ENCODE results near the gene SLC3A2. TPM values are rescaled to one million over a fixed set of nuclear protein-coding genes. Genes with fewer than 3 reads are reported as not detected.

The SLC3A2 gene
- total RNA-seq, 6 donors from 2014 or later, result 120 to 236 (median 179) TPM

DNA sequence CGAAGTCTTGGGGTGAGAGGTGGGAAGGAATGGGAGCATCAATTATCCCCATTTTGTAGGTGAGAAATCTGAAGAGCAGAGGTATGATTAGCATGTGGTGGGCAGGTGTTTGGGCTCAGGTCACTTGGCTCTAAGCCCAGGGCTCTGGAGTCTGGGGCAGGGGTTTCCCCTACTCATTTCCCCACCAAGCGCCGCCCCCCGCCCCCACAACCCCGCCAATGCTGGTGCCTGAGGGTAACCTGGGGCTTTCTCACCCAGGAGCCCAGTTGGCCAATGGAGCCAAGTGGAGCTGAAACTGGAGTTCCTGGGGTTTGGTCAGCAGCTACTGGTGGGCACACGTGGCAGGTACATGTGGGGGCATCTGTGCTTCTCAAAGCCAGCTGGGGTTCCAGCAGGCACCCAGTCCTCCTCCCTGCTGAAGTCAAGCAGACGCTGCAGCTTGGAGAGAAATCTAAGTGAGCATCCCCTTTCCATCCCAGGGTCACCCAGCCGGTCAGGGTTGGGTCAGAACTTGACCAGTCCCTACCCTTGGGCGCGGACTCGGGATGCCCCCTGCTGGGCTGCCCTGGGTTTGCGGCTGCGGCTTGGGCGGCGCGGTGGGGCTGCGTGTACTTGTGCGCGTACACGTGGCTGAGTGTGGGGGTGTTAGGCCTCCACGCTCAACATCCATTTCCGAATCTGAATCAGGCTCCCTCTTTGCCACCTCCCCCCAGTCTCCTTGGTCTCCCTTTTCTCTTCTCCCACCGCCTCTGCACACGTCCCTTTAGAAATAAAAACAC lies 42.1 kb downstream of the SLC3A2 start:
- DNase-seq (peak in 1 of 2 donors; percentile 87), ATAC-seq (ENCODE audit: low FRiP score in 2 of 2) (no peak)
- Histone ChIP-seq H3K4me1 (peaks cover 20 to 53% (median 37%) of the 10 kb centered on the region in 4 donors), H3K27ac (no peak overlapping the region), H3K27me3 (peaks cover 2 to 45% (median 24%) of the 10 kb centered on the region in 4 donors), H3K36me3 (no peaks in the 10 kb centered on the region), H3K4me3 (no peak overlapping the region), H3K9me3 (no peaks in the 10 kb centered on the region)
- 57 to 61% methylated on average over 15 to 24 of the region's 24 CpGs for WGBS, 2 donors
- no peak for TF ChIP-seq POLR2A (IDR thresholded peaks at IDR 0.05)
- TF ChIP-seq EP300 (IDR thresholded peaks at IDR 0.05), result no peak
- TF ChIP-seq, protein P1, sequence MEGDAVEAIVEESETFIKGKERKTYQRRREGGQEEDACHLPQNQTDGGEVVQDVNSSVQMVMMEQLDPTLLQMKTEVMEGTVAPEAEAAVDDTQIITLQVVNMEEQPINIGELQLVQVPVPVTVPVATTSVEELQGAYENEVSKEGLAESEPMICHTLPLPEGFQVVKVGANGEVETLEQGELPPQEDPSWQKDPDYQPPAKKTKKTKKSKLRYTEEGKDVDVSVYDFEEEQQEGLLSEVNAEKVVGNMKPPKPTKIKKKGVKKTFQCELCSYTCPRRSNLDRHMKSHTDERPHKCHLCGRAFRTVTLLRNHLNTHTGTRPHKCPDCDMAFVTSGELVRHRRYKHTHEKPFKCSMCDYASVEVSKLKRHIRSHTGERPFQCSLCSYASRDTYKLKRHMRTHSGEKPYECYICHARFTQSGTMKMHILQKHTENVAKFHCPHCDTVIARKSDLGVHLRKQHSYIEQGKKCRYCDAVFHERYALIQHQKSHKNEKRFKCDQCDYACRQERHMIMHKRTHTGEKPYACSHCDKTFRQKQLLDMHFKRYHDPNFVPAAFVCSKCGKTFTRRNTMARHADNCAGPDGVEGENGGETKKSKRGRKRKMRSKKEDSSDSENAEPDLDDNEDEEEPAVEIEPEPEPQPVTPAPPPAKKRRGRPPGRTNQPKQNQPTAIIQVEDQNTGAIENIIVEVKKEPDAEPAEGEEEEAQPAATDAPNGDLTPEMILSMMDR (IDR thresholded peaks at IDR 0.05), result peak in 2 of 6 experiments; percentile 21 to 23

DNA sequence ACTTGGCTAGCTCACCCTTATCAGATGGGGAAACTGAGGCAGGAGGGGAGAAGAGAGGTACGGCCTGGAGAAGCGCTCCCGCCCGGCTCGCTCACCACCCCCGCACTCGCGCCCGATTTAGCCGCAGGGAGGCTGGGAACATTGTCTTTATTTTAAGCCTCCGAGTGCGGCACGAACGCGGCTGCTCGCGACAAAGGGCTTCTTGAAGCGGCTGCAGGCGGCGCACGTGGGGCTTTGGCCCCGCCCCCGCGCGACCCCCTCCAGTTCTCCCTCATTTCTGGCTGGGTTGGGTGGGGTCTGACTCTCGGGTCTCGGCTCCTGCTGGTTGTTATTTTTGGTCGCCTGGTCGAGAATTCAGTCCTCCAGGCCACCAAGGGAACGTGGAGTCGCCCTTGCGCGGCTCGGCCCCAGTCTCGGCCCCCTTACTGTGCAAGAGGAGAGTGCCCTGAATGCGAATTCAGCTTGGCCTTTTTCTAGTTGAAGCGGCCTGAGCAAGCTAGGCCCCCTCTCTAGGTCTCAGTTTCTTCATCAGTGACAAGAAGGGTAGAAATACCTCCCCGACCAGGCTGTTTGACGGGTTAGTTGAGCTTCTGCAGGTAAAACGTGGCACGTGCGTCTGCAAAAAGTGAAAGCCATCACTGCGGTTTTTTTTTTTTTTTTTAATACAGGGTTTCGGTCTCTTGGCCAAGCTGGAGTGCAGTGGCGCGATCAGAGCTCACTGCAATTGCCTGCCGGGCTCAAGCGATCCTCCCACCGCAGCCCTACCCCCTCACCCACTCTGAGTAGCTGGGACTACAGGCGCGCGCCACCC lies 43.1 kb downstream of the SLC3A2 start:
- Histone ChIP-seq H3K27me3 (peaks cover 2 to 49% (median 26%) of the 10 kb centered on the region in 4 donors), H3K36me3 (no peaks in the 10 kb centered on the region)

DNA sequence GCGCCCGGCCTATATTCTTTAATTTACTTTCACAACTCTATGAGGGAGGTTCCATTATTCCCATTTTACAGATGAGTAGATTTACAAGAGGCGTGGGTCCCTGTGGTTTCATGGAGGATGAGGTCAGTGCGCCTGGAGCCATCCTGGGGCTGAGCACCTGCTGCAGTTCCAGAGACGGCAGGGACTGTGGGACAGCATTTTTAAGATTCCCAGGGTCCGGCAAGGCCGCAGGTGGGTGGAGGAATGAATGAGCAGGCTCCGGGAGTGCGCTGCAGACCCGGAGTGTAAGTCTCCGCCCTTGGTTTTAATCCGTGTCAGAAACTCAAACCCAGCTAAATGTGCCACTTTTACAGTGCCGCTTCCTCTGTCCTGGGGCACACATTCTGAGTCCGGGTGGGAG lies 44.6 kb downstream of the SLC3A2 start:
- DNase-seq (no peak), ATAC-seq (ENCODE audit: low FRiP score in 2 of 2) (no peak)
- 54 to 57% methylated on average over 5 to 14 of the region's 14 CpGs for WGBS, 2 donors
- H3K27ac ChIP-seq, result no peak overlapping the region
- peak overlapping the region in 1 of 4 donors; percentile 39 for H3K4me3 ChIP-seq
- no peaks in the 10 kb centered on the region for H3K9me3 ChIP-seq
- TF ChIP-seq, protein P1 (IDR thresholded peaks at IDR 0.05), result no peak
- TF ChIP-seq POLR2A (IDR thresholded peaks at IDR 0.05) (no peak), EP300 (IDR thresholded peaks at IDR 0.05) (no peak), POLR2AphosphoS5 (IDR thresholded peaks at IDR 0.05) (no peak)
- peaks cover 2 to 49% (median 26%) of the 10 kb centered on the region in 4 donors for H3K27me3 ChIP-seq
- H3K36me3 ChIP-seq, result no peaks in the 10 kb centered on the region
- peaks cover 20 to 53% (median 37%) of the 10 kb centered on the region in 4 donors for H3K4me1 ChIP-seq

More for the DNA sequence above, 43.1 kb downstream of the SLC3A2 start:
- Histone ChIP-seq H3K4me3 (peak overlapping the region in 2 of 4 donors; percentile 15 to 20), H3K27ac (no peak overlapping the region), H3K9me3 (no peaks in the 10 kb centered on the region), H3K4me1 (peaks cover 20 to 53% (median 37%) of the 10 kb centered on the region in 4 donors)
- no peak for ATAC-seq (ENCODE audit: low FRiP score in 2 of 2)
- 24 to 34% methylated on average over 44 to 49 of the region's 52 CpGs for WGBS, 2 donors
- peak in 1 of 2 donors; percentile 81 for DNase-seq
- TF ChIP-seq, protein P1 (IDR thresholded peaks at IDR 0.05), result no peak
- no peak for TF ChIP-seq POLR2AphosphoS5 (IDR thresholded peaks at IDR 0.05)
- no peak for TF ChIP-seq EP300 (IDR thresholded peaks at IDR 0.05)
- no peak for TF ChIP-seq POLR2A (IDR thresholded peaks at IDR 0.05)

DNA sequence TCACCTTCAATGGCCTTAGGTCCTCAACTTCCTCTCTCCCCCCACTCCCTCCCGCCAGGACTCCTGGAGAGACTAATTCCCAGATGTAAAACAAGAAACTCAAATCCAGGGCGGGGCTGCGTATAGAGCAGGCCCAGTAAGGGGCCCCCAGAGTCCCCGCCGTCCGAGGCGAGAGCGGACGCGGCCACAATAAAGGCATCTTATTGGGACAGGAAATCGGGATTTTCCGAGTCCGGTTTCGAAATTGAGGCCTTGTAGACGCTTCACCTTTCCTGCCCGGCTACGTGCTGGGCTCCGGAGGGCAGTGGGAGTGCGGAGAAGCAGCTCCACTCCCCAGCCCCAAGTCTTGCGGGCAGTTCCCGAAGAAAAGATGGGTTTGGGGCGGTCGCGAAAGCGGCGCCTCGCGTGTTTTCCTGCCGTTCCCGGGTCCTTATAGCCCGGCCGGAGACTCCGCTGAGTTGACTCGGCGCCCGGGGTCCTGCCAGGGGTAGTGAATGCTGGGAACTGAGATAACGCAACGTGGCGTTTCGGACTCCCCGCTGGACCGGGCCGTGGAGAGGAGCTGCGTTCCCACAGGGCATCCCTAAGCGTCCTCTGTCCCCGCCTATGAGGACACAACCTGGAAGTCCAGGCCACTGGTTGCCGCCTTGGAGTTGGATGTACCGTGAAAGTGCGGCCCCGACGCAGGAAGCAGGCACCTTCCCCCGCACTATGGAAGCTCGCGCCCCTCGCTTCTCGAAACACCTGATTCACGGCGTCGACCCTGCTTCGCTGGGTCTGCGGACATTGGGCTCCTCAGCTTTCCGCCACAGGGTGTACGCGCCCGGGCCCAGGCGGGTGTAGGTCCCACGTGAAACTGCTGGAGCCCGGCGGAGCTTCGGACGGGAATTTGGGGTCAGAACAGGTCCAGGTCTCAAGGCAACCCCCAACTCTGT lies 45.3 kb downstream of the SLC3A2 start:
- ATAC-seq (ENCODE audit: low FRiP score in 2 of 2) (peak in 1 of 2 donors; percentile 7), DNase-seq (peak in 1 of 2 donors; percentile 77)
- no peak for TF ChIP-seq POLR2A (IDR thresholded peaks at IDR 0.05)
- no peak for TF ChIP-seq POLR2AphosphoS5 (IDR thresholded peaks at IDR 0.05)
- no peak for TF ChIP-seq EP300 (IDR thresholded peaks at IDR 0.05)
- TF ChIP-seq, protein P1 (IDR thresholded peaks at IDR 0.05), result no peak
- Histone ChIP-seq H3K27ac (no peak overlapping the region), H3K4me1 (peaks cover 20 to 53% (median 37%) of the 10 kb centered on the region in 4 donors), H3K4me3 (peak overlapping the region in 3 of 4 donors; percentile 6 to 39 (median 17)), H3K36me3 (no peaks in the 10 kb centered on the region), H3K9me3 (no peaks in the 10 kb centered on the region), H3K27me3 (peaks cover 2 to 49% (median 26%) of the 10 kb centered on the region in 4 donors)
- WGBS, 2 donors, result 34 to 35% methylated on average over 27 to 71 of the region's 71 CpGs

Data from upper lobe of left lung (tissue), 6 donors.